Measurements from ENCODE around the gene FKBP8.
"Not testable (repeated sequence)": the region's sequence is repeated elsewhere in the genome, so short reads cannot be mapped to it uniquely, and the experiment has no call there.

Gene FKBP8

GRCh38 chr19:18540200-18540599 lies 3.2 kb downstream of the FKBP8 start:
- not testable (repeated sequence) for H3K27ac Mint-ChIP-seq, ATAC-seq, H3K27me3 Mint-ChIP-seq, H3K4me3 Mint-ChIP-seq, H3K9me3 Mint-ChIP-seq
- peaks cover 24% of the 10 kb centered on the region for H3K4me1 Mint-ChIP-seq
- peaks cover 36% of the 10 kb centered on the region for H3K36me3 Mint-ChIP-seq

- no peaks in the 10 kb centered on the region for H3K27me3 Mint-ChIP-seq
- no peak for ATAC-seq
- H3K9me3 Mint-ChIP-seq: peaks cover 3% of the 10 kb centered on the region
- no peak overlapping the region for H3K4me3 Mint-ChIP-seq
- peaks cover 22% of the 10 kb centered on the region for H3K4me1 Mint-ChIP-seq
- peaks cover 40% of the 10 kb centered on the region for H3K36me3 Mint-ChIP-seq
- no peak overlapping the region for H3K27ac Mint-ChIP-seq
Observed at GRCh38 chr19:18539372-18539771, 4.0 kb downstream of the FKBP8 start.

GRCh38 chr19:18538115-18538514 lies 5.3 kb downstream of the FKBP8 start:
- Mint-ChIP-seq H3K4me1 (peaks cover 14% of the 10 kb centered on the region), H3K4me3 (no peak overlapping the region), H3K36me3 (peaks cover 44% of the 10 kb centered on the region), H3K27me3 (no peaks in the 10 kb centered on the region), H3K27ac (no peak overlapping the region), H3K9me3 (peaks cover 3% of the 10 kb centered on the region)
- ATAC-seq: no peak

GRCh38 chr19:18537431-18537830 lies 5.9 kb downstream of the FKBP8 start:
- Mint-ChIP-seq H3K27ac (no peak overlapping the region), H3K9me3 (peaks cover 3% of the 10 kb centered on the region), H3K4me1 (peaks cover 10% of the 10 kb centered on the region), H3K4me3 (no peak overlapping the region), H3K36me3 (peaks cover 50% of the 10 kb centered on the region), H3K27me3 (no peaks in the 10 kb centered on the region)
- no peak for ATAC-seq

- ATAC-seq: no peak
- Mint-ChIP-seq H3K27ac (no peak overlapping the region), H3K4me3 (no peak overlapping the region), H3K4me1 (peaks cover under 1% of the 10 kb centered on the region), H3K36me3 (peaks cover 55% of the 10 kb centered on the region), H3K27me3 (no peaks in the 10 kb centered on the region), H3K9me3 (peaks cover 3% of the 10 kb centered on the region)
Observed at GRCh38 chr19:18536475-18536874, 6.9 kb downstream of the FKBP8 start.

GRCh38 chr19:18533058-18533457 lies 10.3 kb downstream of the FKBP8 start:
- Mint-ChIP-seq H3K36me3 (peaks cover 42% of the 10 kb centered on the region), H3K9me3 (peaks cover 3% of the 10 kb centered on the region), H3K4me1 (no peaks in the 10 kb centered on the region), H3K4me3 (no peak overlapping the region), H3K27me3 (no peaks in the 10 kb centered on the region), H3K27ac (no peak overlapping the region)
- no peak for ATAC-seq

GRCh38 chr19:18532168-18532890 lies 11.0 kb downstream of the FKBP8 start:
- ATAC-seq: no peak

GRCh38 chr19:18531485-18531884 lies 11.9 kb downstream of the FKBP8 start:
- no peaks in the 10 kb centered on the region for H3K27me3 Mint-ChIP-seq
- no peak overlapping the region for H3K27ac Mint-ChIP-seq
- H3K36me3 Mint-ChIP-seq: peaks cover 35% of the 10 kb centered on the region
- ATAC-seq: no peak
- peaks cover under 1% of the 10 kb centered on the region for H3K9me3 Mint-ChIP-seq
- no peak overlapping the region for H3K4me3 Mint-ChIP-seq
- no peaks in the 10 kb centered on the region for H3K4me1 Mint-ChIP-seq

More at GRCh38 chr19:18532168-18532890, 11.0 kb downstream of the FKBP8 start:
- Mint-ChIP-seq H3K4me3 (no peak overlapping the region), H3K36me3 (peaks cover 42% of the 10 kb centered on the region), H3K9me3 (peaks cover 3% of the 10 kb centered on the region), H3K27ac (no peak overlapping the region), H3K27me3 (no peaks in the 10 kb centered on the region), H3K4me1 (no peaks in the 10 kb centered on the region)

GRCh38 chr19:18529782-18530181 lies 13.6 kb downstream of the FKBP8 start:
- Mint-ChIP-seq H3K27me3 (no peaks in the 10 kb centered on the region), H3K4me3 (no peak overlapping the region), H3K4me1 (no peaks in the 10 kb centered on the region), H3K36me3 (peaks cover 21% of the 10 kb centered on the region), H3K9me3 (no peaks in the 10 kb centered on the region), H3K27ac (no peak overlapping the region)
- no peak for ATAC-seq

GRCh38 chr19:18526316-18526715 lies 17.1 kb downstream of the FKBP8 start:
- H3K4me1 Mint-ChIP-seq: peaks cover 6% of the 10 kb centered on the region
- peaks cover 2% of the 10 kb centered on the region for H3K36me3 Mint-ChIP-seq
- H3K27me3 Mint-ChIP-seq: no peaks in the 10 kb centered on the region
- no peak overlapping the region for H3K27ac Mint-ChIP-seq
- ATAC-seq: no peak
- no peak overlapping the region for H3K4me3 Mint-ChIP-seq
- H3K9me3 Mint-ChIP-seq: no peaks in the 10 kb centered on the region

GRCh38 chr19:18523841-18524240 lies 19.5 kb downstream of the FKBP8 start:
- Mint-ChIP-seq H3K4me1 (peaks cover 27% of the 10 kb centered on the region), H3K27me3 (no peaks in the 10 kb centered on the region), H3K9me3 (no peaks in the 10 kb centered on the region), H3K4me3 (no peak overlapping the region), H3K36me3 (no peaks in the 10 kb centered on the region), H3K27ac (peak overlapping the region; percentile 84)
- ATAC-seq: no peak

- H3K27ac Mint-ChIP-seq: peak overlapping the region; percentile 84
- not testable (repeated sequence) for H3K36me3 Mint-ChIP-seq, ATAC-seq, H3K27me3 Mint-ChIP-seq, H3K9me3 Mint-ChIP-seq
- peaks cover 32% of the 10 kb centered on the region for H3K4me1 Mint-ChIP-seq
- H3K4me3 Mint-ChIP-seq: peak overlapping the region; percentile 93
Observed at GRCh38 chr19:18522862-18523440, 20.4 kb downstream of the FKBP8 start.

- peak; percentile 95 for ATAC-seq
- H3K27ac Mint-ChIP-seq: peak overlapping the region; percentile 84
- no peaks in the 10 kb centered on the region for H3K36me3 Mint-ChIP-seq
- H3K4me3 Mint-ChIP-seq: peak overlapping the region; percentile 93
- no peaks in the 10 kb centered on the region for H3K9me3 Mint-ChIP-seq
- H3K4me1 Mint-ChIP-seq: peaks cover 36% of the 10 kb centered on the region
- no peaks in the 10 kb centered on the region for H3K27me3 Mint-ChIP-seq
Observed at GRCh38 chr19:18522124-18522861, 21.1 kb downstream of the FKBP8 start.

GRCh38 chr19:18521692-18522123 lies 21.7 kb downstream of the FKBP8 start, which contains the start of gene ELL:
ELL (minus strand) TSS chr19:18522070; CDS start chr19:18522055, 15 bp downstream.
- H3K27me3 Mint-ChIP-seq: no peaks in the 10 kb centered on the region
- peak; percentile 17 for ATAC-seq
- no peaks in the 10 kb centered on the region for H3K36me3 Mint-ChIP-seq
- peak within 1 kb of the TSS; percentile 93 for H3K4me3 Mint-ChIP-seq
- peak within 1 kb of the TSS; percentile 84 for H3K27ac Mint-ChIP-seq
- H3K9me3 Mint-ChIP-seq: no peaks in the 10 kb centered on the region
- peaks cover 40% of the 10 kb centered on the region for H3K4me1 Mint-ChIP-seq

- H3K9me3 Mint-ChIP-seq: no peaks in the 10 kb centered on the region
- H3K4me3 Mint-ChIP-seq: peak overlapping the region; percentile 93
- ATAC-seq: peak; percentile 18
- peaks cover 5% of the 10 kb centered on the region for H3K36me3 Mint-ChIP-seq
- peak overlapping the region; percentile 84 for H3K27ac Mint-ChIP-seq
- peaks cover 47% of the 10 kb centered on the region for H3K4me1 Mint-ChIP-seq
- no peaks in the 10 kb centered on the region for H3K27me3 Mint-ChIP-seq
Observed at GRCh38 chr19:18520848-18521691, 22.3 kb downstream of the FKBP8 start.
